MM.1S (cell line): ENCODE measurements around the gene CASZ1.

Experiments used
- CTCF ChIP-seq: fragments of 300-600 bp; sonication (generic); IDR thresholded peaks from 2 replicates; pipeline ENCODE4 v1.5.1; 2016; ENCODE audit warnings: antibody characterized with exemption, low read length, mixed read lengths
- EZH2 ChIP-seq: fragments of 300-600 bp; sonication (generic); optimal IDR thresholded peaks from 2 replicates; pipeline ENCODE3; 2017; ENCODE audit warnings: low read depth, mild to moderate bottlenecking, antibody characterized with exemption, low read length, mixed read lengths
- EZH2phosphoT487 ChIP-seq: fragments of 300-600 bp; sonication (generic); IDR thresholded peaks from 2 replicates; pipeline ENCODE4 v1.6.1; 2018; ENCODE audit warnings: antibody characterized with exemption, low read length

- TF ChIP-seq CTCF (no peak), EZH2 (no peak), EZH2phosphoT487 (no peak)
Observed at GRCh38 chr1:10794724-10795275, 1.6 kb downstream of the CASZ1 start.
